AG04449 (cell line): ENCODE measurements around the gene ZMYM1.

ENCODE experiments used
- CTCF ChIA-PET: fragments of 350-600 bp; formaldehyde crosslinking; extraction: SDS; loops from one replicate; lab custom pipeline; 2021; ENCODE audit warnings: antibody characterized with exemption; lab: Yijun Ruan, JAX
- POLR2A ChIA-PET: fragments of 400-600, 350-600 bp; formaldehyde crosslinking; extraction: SDS; loops from one replicate; lab custom pipeline; 2020; ENCODE audit warnings: antibody characterized with exemption, inconsistent platforms; lab: Yijun Ruan, JAX
- DNase-seq: peaks from one replicate; pipeline ENCODE4 v3.0.0-alpha.2; 2010; ENCODE audit warnings: low read depth, low spot score
- H3K4me3 ChIP-seq: 2 replicates; pipeline ENCODE4 v1.5.1; 2011; ENCODE audit warnings: low read depth, mild to moderate bottlenecking, control low read depth, low read length
- CTCF ChIP-seq: IDR thresholded peaks from one replicate; pipeline ENCODE4 v1.5.1; 2011; ENCODE audit warnings: mild to moderate bottlenecking, moderate library complexity, low read length, control low read depth, inconsistent platforms; ENCODE audit not compliant: insufficient read depth; ENCODE audit errors: missing control alignments

Gene ZMYM1

GRCh38 chr1:35079003-35079930 lies at the start of gene ZMYM1:
Gene ZMYM1, plus strand, starts transcription at chr1:35079385. Its CDS starts 14,603 bp downstream, at chr1:35093988.
- peak within 1 kb of the TSS; percentile 82 for H3K4me3 ChIP-seq
- TF ChIP-seq CTCF: no peak
- POLR2A ChIA-PET: interaction anchor here (0.9 to 1.4 kb wide), 2 partner anchors 32 to 47 kb away, joined by 5 to 6 read pairs; partner anchors contain the start of gene ZMYM6
- no peak for DNase-seq
- CTCF ChIA-PET: interaction anchor here (0.6 to 1.8 kb wide), 3 partner anchors 10 to 41 kb away, joined by 3 read pairs; no protein-coding TSS in a partner anchor

GRCh38 chr1:35029761-35030160 lies 49.4 kb upstream of the ZMYM1 start:
- TF ChIP-seq CTCF: no peak
- POLR2A ChIA-PET: interaction anchor here (0.7 to 3.1 kb wide), 3 partner anchors 10 to 45 kb away, joined by 3 to 17 read pairs (median 12); partner anchors contain the start of gene TMEM35B
- H3K4me3 ChIP-seq: no peak overlapping the region
- CTCF ChIA-PET: no interaction called here
- DNase-seq: no peak

- peak overlapping the region; percentile 91 for H3K4me3 ChIP-seq
- CTCF ChIA-PET: interaction anchor here (1.3 to 1.7 kb wide), 2 partner anchors 16 to 45 kb away, joined by 3 to 6 read pairs; partner anchors contain the start of gene TMEM35B
- POLR2A ChIA-PET: interaction anchor here (0.7 to 3.1 kb wide), 4 partner anchors 10 to 55 kb away, joined by 3 to 17 read pairs (median 8); partner anchors contain the start of gene TMEM35B
- no peak for DNase-seq
- no peak for TF ChIP-seq CTCF
These were observed 48.8 kb upstream of the ZMYM1 start for GRCh38 chr1:35030338-35030737.

GRCh38 chr1:35030756-35031446 lies 48.3 kb upstream of the ZMYM1 start:
- TF ChIP-seq CTCF: no peak
- ChIA-PET POLR2A (interaction anchor here (0.7 to 3.1 kb wide), 4 partner anchors 14 to 55 kb away, joined by 3 to 17 read pairs (median 8); partner anchors contain the start of gene TMEM35B), CTCF (interaction anchor here (1.3 to 1.7 kb wide), 2 partner anchors 16 to 45 kb away, joined by 3 to 6 read pairs; partner anchors contain the start of gene TMEM35B)
- peak overlapping the region; percentile 91 for H3K4me3 ChIP-seq
- DNase-seq: no peak

DNA sequence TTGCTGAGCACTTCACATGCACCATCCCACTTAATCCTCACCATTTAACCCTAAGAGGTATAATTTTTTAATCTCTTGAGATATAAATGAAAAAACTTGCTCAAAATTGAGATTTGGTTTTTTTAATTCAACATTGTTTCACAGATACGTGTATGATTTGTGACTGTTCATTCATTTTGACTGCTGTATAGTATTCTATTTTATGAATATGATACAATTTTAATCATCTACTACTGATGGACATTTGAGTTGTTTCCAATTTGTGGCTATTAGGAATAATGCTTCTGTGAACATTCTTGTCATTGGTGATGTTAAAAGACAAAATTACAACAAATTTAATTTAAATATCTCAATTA lies 46.8 kb upstream of the ZMYM1 start:
- no peak for TF ChIP-seq CTCF
- H3K4me3 ChIP-seq: peak overlapping the region; percentile 91
- CTCF ChIA-PET: interaction anchor here (1.7 kb wide), 1 partner anchor 14 kb away, joined by 6 read pairs; no protein-coding TSS in a partner anchor
- DNase-seq: no peak
- POLR2A ChIA-PET: interaction anchor here (0.8 to 3.1 kb wide), 6 partner anchors 12 to 158 kb away, joined by 3 to 17 read pairs (median 4); partner anchors contain the start of genes TMEM35B and ZMYM1
